ENCODE measurements around the gene RPP30. TPM values are rescaled to one million over a fixed set of nuclear protein-coding genes. Genes with fewer than 3 reads are reported as not detected.

RPP30 gene
- total and polyA plus RNA-seq, 9 of the 15 experiments (the other 6 are each of a cell fraction or from before 2014, with no cell fraction given), result 37.3 to 170 (median 69.1) TPM

- no peak for TF ChIP-seq ARID4B (CRISPR knock-in tag; IDR thresholded peaks at IDR 0.05)
- TF ChIP-seq NCOA6 (IDR thresholded peaks at IDR 0.05), result no peak
- TF ChIP-seq ZBED1 (IDR thresholded peaks at IDR 0.05), result no peak
- no peak for TF ChIP-seq CREB1 (IDR thresholded peaks at IDR 0.05)
- TF ChIP-seq CREB1 (CRISPR knock-in tag; IDR thresholded peaks at IDR 0.05), result no peak
- no peak for TF ChIP-seq ZBTB40 (IDR thresholded peaks at IDR 0.05)
- TF ChIP-seq ZBTB40 (CRISPR knock-in tag; IDR thresholded peaks at IDR 0.05), result no peak
- no peak for TF ChIP-seq ZNF146 (CRISPR knock-in tag; IDR thresholded peaks at IDR 0.05; ENCODE audit: unreplicated experiment)
- TF ChIP-seq, protein P1, sequence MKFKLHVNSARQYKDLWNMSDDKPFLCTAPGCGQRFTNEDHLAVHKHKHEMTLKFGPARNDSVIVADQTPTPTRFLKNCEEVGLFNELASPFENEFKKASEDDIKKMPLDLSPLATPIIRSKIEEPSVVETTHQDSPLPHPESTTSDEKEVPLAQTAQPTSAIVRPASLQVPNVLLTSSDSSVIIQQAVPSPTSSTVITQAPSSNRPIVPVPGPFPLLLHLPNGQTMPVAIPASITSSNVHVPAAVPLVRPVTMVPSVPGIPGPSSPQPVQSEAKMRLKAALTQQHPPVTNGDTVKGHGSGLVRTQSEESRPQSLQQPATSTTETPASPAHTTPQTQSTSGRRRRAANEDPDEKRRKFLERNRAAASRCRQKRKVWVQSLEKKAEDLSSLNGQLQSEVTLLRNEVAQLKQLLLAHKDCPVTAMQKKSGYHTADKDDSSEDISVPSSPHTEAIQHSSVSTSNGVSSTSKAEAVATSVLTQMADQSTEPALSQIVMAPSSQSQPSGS (CRISPR knock-in tag; IDR thresholded peaks at IDR 0.05), result no peak
Measured at GRCh38 chr10:90937645-90938258, 66.0 kb downstream of the RPP30 start (continued).

All from K562 (cell line).